ENCODE measurements around the gene NT5C1B. TPM values are rescaled to one million over a fixed set of nuclear protein-coding genes. Genes with fewer than 3 reads are reported as not detected.
"Not testable (repeated sequence)": the region's sequence is repeated elsewhere in the genome, so short reads cannot be mapped to it uniquely, and the experiment has no call there.

NT5C1B gene
- not detected for total RNA-seq
- polyA plus RNA-seq, result under 1 TPM in 3 of 4 donors, not detected in 1; 0.46 to 0.78 (median 0.56) TPM

DNA sequence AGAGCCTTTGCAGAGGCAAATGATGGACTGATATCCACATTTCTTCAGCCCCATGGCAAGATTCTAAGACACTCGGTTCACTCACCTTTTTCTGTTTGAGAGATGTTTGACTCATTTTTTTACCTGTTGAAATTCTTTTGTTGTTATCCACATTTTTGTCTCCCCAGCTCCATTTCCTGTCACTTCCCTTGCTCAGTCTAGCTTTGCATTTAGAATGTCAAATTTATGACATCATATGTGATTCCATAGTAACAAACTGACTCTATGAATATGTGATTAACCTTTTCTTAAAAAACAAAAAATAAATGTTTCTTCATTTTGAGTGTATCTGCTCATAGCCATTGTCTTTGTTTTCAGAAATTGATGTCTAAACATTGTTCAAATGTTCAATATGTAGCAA is at the start of gene NT5C1B:
TSS of gene NT5C1B (minus strand) at position 216 of the 400 bp plus-strand sequence. CDS start at position 115, 101 bp downstream.
- Mint-ChIP-seq H3K4me3 (no peak within 1 kb of the TSS), H3K27ac (no peak within 1 kb of the TSS), H3K27me3 (no peaks in the 10 kb centered on the region), H3K9me3 (peaks cover 0 to 7% (median 0%) of the 10 kb centered on the region in 7 donors), H3K4me1 (peaks cover 0 to 2% (median 0%) of the 10 kb centered on the region in 4 donors), H3K36me3 (peaks cover 21% of the 10 kb centered on the region)
- Histone ChIP-seq H3K4me3 (ENCODE audit: low read depth, low read length) (no peak within 1 kb of the TSS), H3K4me1 (ENCODE audit: control insufficient read depth, insufficient read depth, low read length, poor library complexity, severe bottlenecking) (no peaks in the 10 kb centered on the region), H3K9me3 (ENCODE audit: control insufficient read depth in 2 of 2, low read length in 2 of 2) (no peaks in the 10 kb centered on the region), H3K27ac (ENCODE audit: insufficient read depth, low read length, poor library complexity, severe bottlenecking) (no peak within 1 kb of the TSS), H3K27me3 (ENCODE audit: control insufficient read depth, insufficient read depth, low read length) (no peaks in the 10 kb centered on the region), H3K36me3 (ENCODE audit: control insufficient read depth, insufficient read depth, low read length) (no peaks in the 10 kb centered on the region)
- DNase-seq (no peak), ATAC-seq (ENCODE audit: low read depth in 2 of 2) (no peak)

DNA sequence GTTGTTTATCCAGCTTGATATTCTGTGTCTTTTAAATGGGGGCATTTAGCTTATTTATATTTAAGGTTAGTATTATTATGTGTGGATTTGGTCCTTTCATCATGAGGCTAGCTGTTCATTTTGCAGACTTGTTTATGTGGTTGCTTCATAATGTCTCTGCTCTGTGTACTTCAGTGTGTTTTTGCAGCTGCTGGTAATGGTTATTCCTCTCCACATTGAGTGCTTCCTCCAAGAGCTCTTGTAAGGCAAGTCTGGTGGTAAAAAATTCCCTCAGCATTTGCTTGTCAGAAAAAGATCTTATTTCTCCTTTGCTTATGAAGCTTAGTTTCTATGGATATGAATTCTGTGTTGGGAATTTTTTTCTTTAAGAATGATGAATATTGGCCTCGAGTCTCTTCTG is 47.8 kb upstream of the NT5C1B start:
- Mint-ChIP-seq H3K36me3 (peaks cover 20% of the 10 kb centered on the region), H3K27ac (no peak overlapping the region), H3K27me3 (no peaks in the 10 kb centered on the region), H3K9me3 (peaks cover 9 to 54% (median 17%) of the 10 kb centered on the region in 7 donors), H3K4me1 (no peaks in the 10 kb centered on the region), H3K4me3 (no peak overlapping the region)
- Histone ChIP-seq H3K9me3 (ENCODE audit: control insufficient read depth in 2 of 2, low read length in 2 of 2) (peaks cover 10 to 18% of the 10 kb centered on the region in 2 experiments), H3K27ac (ENCODE audit: insufficient read depth, low read length, poor library complexity, severe bottlenecking) (no peak overlapping the region), H3K27me3 (ENCODE audit: control insufficient read depth, insufficient read depth, low read length) (no peaks in the 10 kb centered on the region), H3K4me1 (ENCODE audit: control insufficient read depth, insufficient read depth, low read length, poor library complexity, severe bottlenecking) (no peaks in the 10 kb centered on the region), H3K36me3 (ENCODE audit: control insufficient read depth, insufficient read depth, low read length) (no peaks in the 10 kb centered on the region), H3K4me3 (ENCODE audit: low read depth, low read length) (no peak overlapping the region)
- DNase-seq, result no peak
- ATAC-seq (ENCODE audit: low read depth in 2 of 2), result no peak

DNA sequence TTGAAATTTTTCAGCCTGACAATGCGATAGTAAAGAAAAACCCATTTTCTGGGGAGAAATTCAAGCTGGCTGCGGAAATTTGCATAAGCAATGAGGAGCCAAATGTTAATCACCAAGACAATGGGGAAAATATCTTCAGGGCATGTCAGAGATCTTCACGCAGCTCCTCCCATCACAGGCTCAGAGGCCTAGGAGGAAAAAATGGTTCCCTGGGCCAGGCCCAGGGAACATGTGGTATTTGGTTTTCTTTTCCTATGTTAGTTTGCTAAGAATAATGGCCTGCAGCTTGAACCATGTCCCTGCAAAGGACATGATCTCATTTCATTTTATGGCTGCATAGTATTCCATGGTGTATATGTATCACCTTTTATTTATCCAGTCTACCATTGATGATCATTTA is 43.3 kb upstream of the NT5C1B start:
- not testable (repeated sequence) for DNase-seq; H3K36me3 ChIP-seq (ENCODE audit: control insufficient read depth, insufficient read depth, low read length); H3K4me3 Mint-ChIP-seq; H3K4me3 ChIP-seq (ENCODE audit: low read depth, low read length); H3K4me1 ChIP-seq (ENCODE audit: control insufficient read depth, insufficient read depth, low read length, poor library complexity, severe bottlenecking); H3K4me1 Mint-ChIP-seq; H3K27ac Mint-ChIP-seq; ATAC-seq (ENCODE audit: low read depth in 2 of 2); H3K27ac ChIP-seq (ENCODE audit: insufficient read depth, low read length, poor library complexity, severe bottlenecking); H3K27me3 Mint-ChIP-seq; H3K27me3 ChIP-seq (ENCODE audit: control insufficient read depth, insufficient read depth, low read length)
- H3K36me3 Mint-ChIP-seq, result peaks cover 21% of the 10 kb centered on the region
- H3K9me3 Mint-ChIP-seq, result peaks cover 6 to 48% (median 18%) of the 10 kb centered on the region in 7 donors
- H3K9me3 ChIP-seq (ENCODE audit: control insufficient read depth in 2 of 2, low read length in 2 of 2), result peaks cover 10 to 17% of the 10 kb centered on the region in 2 experiments

DNA sequence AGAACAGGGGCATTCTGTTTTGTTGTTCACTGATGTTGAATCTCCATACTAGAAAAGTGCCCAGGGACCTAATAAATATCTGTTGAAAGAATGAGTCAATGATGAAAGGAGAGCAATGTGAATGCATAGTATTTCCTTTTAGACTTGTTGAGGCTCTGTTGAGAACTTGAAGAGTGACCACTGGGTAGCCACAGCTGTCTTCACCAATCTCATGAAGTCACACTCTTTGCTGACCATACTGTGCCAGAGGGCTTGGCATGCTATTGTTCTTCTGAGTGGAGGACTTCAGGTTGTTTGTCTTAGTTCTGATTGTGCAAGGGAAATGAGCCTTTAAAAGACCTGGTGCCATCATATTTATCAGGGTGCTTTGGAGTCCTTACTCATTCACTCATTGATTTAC is 41.6 kb upstream of the NT5C1B start:
- DNase-seq (no peak), ATAC-seq (ENCODE audit: low read depth in 2 of 2) (no peak)
- Histone ChIP-seq H3K27me3 (ENCODE audit: control insufficient read depth, insufficient read depth, low read length) (no peaks in the 10 kb centered on the region), H3K4me1 (ENCODE audit: control insufficient read depth, insufficient read depth, low read length, poor library complexity, severe bottlenecking) (no peaks in the 10 kb centered on the region), H3K4me3 (ENCODE audit: low read depth, low read length) (no peak overlapping the region), H3K9me3 (ENCODE audit: control insufficient read depth in 2 of 2, low read length in 2 of 2) (peaks cover under 1 to 3% of the 10 kb centered on the region in 2 experiments), H3K27ac (ENCODE audit: insufficient read depth, low read length, poor library complexity, severe bottlenecking) (no peak overlapping the region), H3K36me3 (ENCODE audit: control insufficient read depth, insufficient read depth, low read length) (no peaks in the 10 kb centered on the region)
- no peaks in the 10 kb centered on the region for H3K27me3 Mint-ChIP-seq
- H3K4me3 Mint-ChIP-seq, result no peak overlapping the region
- peaks cover 17% of the 10 kb centered on the region for H3K36me3 Mint-ChIP-seq
- H3K9me3 Mint-ChIP-seq, result peaks cover 0 to 31% (median 11%) of the 10 kb centered on the region in 7 donors
- H3K27ac Mint-ChIP-seq, result no peak overlapping the region
- no peaks in the 10 kb centered on the region for H3K4me1 Mint-ChIP-seq

DNA sequence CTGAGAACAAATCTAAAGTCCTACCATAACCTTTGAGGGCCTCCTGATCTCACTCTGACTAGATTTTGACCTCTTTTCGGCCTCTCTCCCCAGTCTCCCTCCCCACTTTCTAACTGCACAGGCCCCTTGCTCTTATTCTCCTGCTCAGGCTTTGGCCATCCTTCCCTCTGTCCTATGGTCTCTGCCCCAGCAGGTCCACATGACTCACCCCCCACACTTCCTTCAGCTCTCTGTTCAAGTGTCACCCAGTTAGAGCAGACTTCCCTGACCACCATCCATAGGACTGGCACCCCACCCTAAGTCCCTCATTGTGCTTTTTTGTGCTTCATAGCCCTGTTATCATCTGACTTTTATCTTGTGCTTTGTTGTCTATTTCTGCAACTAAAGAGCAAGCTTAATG is 41.2 kb upstream of the NT5C1B start:
- no peaks in the 10 kb centered on the region for H3K4me1 Mint-ChIP-seq
- H3K27me3 Mint-ChIP-seq, result no peaks in the 10 kb centered on the region
- H3K36me3 Mint-ChIP-seq, result peaks cover 17% of the 10 kb centered on the region
- DNase-seq (no peak), ATAC-seq (ENCODE audit: low read depth in 2 of 2) (no peak)
- no peak overlapping the region for H3K4me3 ChIP-seq (ENCODE audit: low read depth, low read length)
- no peaks in the 10 kb centered on the region for H3K27me3 ChIP-seq (ENCODE audit: control insufficient read depth, insufficient read depth, low read length)
- H3K9me3 Mint-ChIP-seq, result peaks cover 0 to 29% (median 10%) of the 10 kb centered on the region in 7 donors
- no peak overlapping the region for H3K27ac ChIP-seq (ENCODE audit: insufficient read depth, low read length, poor library complexity, severe bottlenecking)
- peaks cover 0 to 3% of the 10 kb centered on the region in 2 experiments for H3K9me3 ChIP-seq (ENCODE audit: control insufficient read depth in 2 of 2, low read length in 2 of 2)
- no peak overlapping the region for H3K27ac Mint-ChIP-seq
- no peaks in the 10 kb centered on the region for H3K36me3 ChIP-seq (ENCODE audit: control insufficient read depth, insufficient read depth, low read length)
- no peaks in the 10 kb centered on the region for H3K4me1 ChIP-seq (ENCODE audit: control insufficient read depth, insufficient read depth, low read length, poor library complexity, severe bottlenecking)
- no peak overlapping the region for H3K4me3 Mint-ChIP-seq

- peaks cover 0 to 3% of the 10 kb centered on the region in 2 experiments for H3K9me3 ChIP-seq (ENCODE audit: control insufficient read depth in 2 of 2, low read length in 2 of 2)
- H3K27me3 Mint-ChIP-seq, result no peaks in the 10 kb centered on the region
- H3K36me3 Mint-ChIP-seq, result peaks cover 17% of the 10 kb centered on the region
- H3K27ac Mint-ChIP-seq, result no peak overlapping the region
- no peak overlapping the region for H3K4me3 ChIP-seq (ENCODE audit: low read depth, low read length)
- no peaks in the 10 kb centered on the region for H3K36me3 ChIP-seq (ENCODE audit: control insufficient read depth, insufficient read depth, low read length)
- no peak overlapping the region for H3K27ac ChIP-seq (ENCODE audit: insufficient read depth, low read length, poor library complexity, severe bottlenecking)
- ATAC-seq (ENCODE audit: low read depth in 2 of 2) (no peak), DNase-seq (no peak)
- peaks cover 0 to 26% (median 9%) of the 10 kb centered on the region in 7 donors for H3K9me3 Mint-ChIP-seq
- no peak overlapping the region for H3K4me3 Mint-ChIP-seq
- H3K27me3 ChIP-seq (ENCODE audit: control insufficient read depth, insufficient read depth, low read length), result no peaks in the 10 kb centered on the region
- no peaks in the 10 kb centered on the region for H3K4me1 ChIP-seq (ENCODE audit: control insufficient read depth, insufficient read depth, low read length, poor library complexity, severe bottlenecking)
- H3K4me1 Mint-ChIP-seq, result no peaks in the 10 kb centered on the region
Measured at GRCh38 chr2:18630101-18630500, 40.7 kb upstream of the NT5C1B start.

DNA sequence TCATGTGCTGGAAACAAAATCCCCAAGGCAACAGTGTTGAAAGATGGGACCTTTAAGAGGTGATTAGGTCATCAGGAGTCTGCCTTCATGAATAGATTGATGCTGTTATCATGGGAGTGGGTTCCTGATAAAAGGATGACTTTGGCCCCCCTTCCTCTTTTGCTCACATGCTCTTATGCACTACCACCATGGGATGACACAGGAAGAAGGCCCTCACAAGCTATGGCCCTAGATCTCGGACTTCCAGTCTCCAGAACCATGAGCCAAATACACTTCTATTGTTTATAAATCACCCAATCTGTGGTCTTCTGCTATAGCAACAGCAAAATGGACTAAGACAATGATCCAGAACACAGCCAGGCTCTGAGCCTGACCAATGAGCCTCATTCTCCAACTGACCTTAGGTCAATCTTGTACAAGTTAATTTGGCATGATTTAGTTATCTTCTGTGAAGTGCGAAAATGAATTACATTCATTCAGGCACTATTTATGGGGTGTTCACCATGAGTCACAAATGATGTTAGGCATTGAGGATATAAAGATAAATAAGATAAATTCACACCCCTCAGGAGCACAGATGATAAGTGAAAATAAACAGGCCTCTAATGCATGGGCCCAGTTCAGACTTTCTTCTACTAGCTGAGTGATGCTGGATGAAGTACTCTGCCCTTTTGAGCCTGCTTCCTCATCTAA is 37.7 kb upstream of the NT5C1B start:
- no peaks in the 10 kb centered on the region for H3K27me3 ChIP-seq (ENCODE audit: control insufficient read depth, insufficient read depth, low read length)
- Mint-ChIP-seq H3K27ac (no peak overlapping the region), H3K36me3 (peaks cover 9% of the 10 kb centered on the region), H3K9me3 (peaks cover 0 to 10% (median 3%) of the 10 kb centered on the region in 7 donors), H3K4me1 (no peaks in the 10 kb centered on the region), H3K27me3 (no peaks in the 10 kb centered on the region), H3K4me3 (no peak overlapping the region)
- no peak for DNase-seq
- no peaks in the 10 kb centered on the region for H3K4me1 ChIP-seq (ENCODE audit: control insufficient read depth, insufficient read depth, low read length, poor library complexity, severe bottlenecking)
- no peaks in the 10 kb centered on the region for H3K36me3 ChIP-seq (ENCODE audit: control insufficient read depth, insufficient read depth, low read length)
- ATAC-seq (ENCODE audit: low read depth in 2 of 2), result no peak
- H3K9me3 ChIP-seq (ENCODE audit: control insufficient read depth in 2 of 2, low read length in 2 of 2), result no peaks in the 10 kb centered on the region
- no peak overlapping the region for H3K4me3 ChIP-seq (ENCODE audit: low read depth, low read length)
- no peak overlapping the region for H3K27ac ChIP-seq (ENCODE audit: insufficient read depth, low read length, poor library complexity, severe bottlenecking)

GRCh38 chr2:18626256-18626668 is 36.9 kb upstream of the NT5C1B start:
- H3K27ac ChIP-seq (ENCODE audit: insufficient read depth, low read length, poor library complexity, severe bottlenecking), result no peak overlapping the region
- no peaks in the 10 kb centered on the region for H3K36me3 ChIP-seq (ENCODE audit: control insufficient read depth, insufficient read depth, low read length)
- H3K4me1 Mint-ChIP-seq, result no peaks in the 10 kb centered on the region
- peaks cover 8% of the 10 kb centered on the region for H3K36me3 Mint-ChIP-seq
- no peaks in the 10 kb centered on the region for H3K4me1 ChIP-seq (ENCODE audit: control insufficient read depth, insufficient read depth, low read length, poor library complexity, severe bottlenecking)
- H3K4me3 ChIP-seq (ENCODE audit: low read depth, low read length), result no peak overlapping the region
- H3K27ac Mint-ChIP-seq, result no peak overlapping the region
- no peaks in the 10 kb centered on the region for H3K27me3 Mint-ChIP-seq
- no peak overlapping the region for H3K4me3 Mint-ChIP-seq
- DNase-seq, result no peak
- H3K9me3 Mint-ChIP-seq, result peaks cover 0 to 8% (median 1%) of the 10 kb centered on the region in 7 donors
- no peak for ATAC-seq (ENCODE audit: low read depth in 2 of 2)
- H3K27me3 ChIP-seq (ENCODE audit: control insufficient read depth, insufficient read depth, low read length), result no peaks in the 10 kb centered on the region
- no peaks in the 10 kb centered on the region for H3K9me3 ChIP-seq (ENCODE audit: control insufficient read depth in 2 of 2, low read length in 2 of 2)
